Measurements from ENCODE around the gene C1orf174. TPM values are rescaled to one million over a fixed set of nuclear protein-coding genes. Genes with fewer than 3 reads are reported as not detected.

C1orf174 gene
- total RNA-seq, 4 donors from 2014 or later = 20.1 to 37.1 (median 31.4) TPM

GRCh38 chr1:3856923-3857790 is 42.9 kb downstream of the C1orf174 start, which contains the start of the genes CEP104 and DFFB:
TSS of gene CEP104 (minus strand) at chr1:3857211. CDS start at chr1:3852407, 4,804 bp downstream.
TSS of gene DFFB (plus strand) at chr1:3857476. CDS start at chr1:3857604, 128 bp downstream.
- Histone ChIP-seq H3K36me3 (peaks cover 0 to under 1% (median 0%) of the 10 kb centered on the region in 3 donors), H3K9me3 (no peaks in the 10 kb centered on the region), H3K27me3 (no peaks in the 10 kb centered on the region), H3K4me1 (peaks cover 4 to 23% (median 15%) of the 10 kb centered on the region in 4 donors), H3K4me3 (peak within 1 kb of the TSS; percentile 82 to 99 (median 95)), H3K27ac (peak within 1 kb of the TSS; percentile 77 to 90 (median 84))
- peak; percentile 97 to 99 (median 97) for DNase-seq
- TF ChIP-seq, protein P1, sequence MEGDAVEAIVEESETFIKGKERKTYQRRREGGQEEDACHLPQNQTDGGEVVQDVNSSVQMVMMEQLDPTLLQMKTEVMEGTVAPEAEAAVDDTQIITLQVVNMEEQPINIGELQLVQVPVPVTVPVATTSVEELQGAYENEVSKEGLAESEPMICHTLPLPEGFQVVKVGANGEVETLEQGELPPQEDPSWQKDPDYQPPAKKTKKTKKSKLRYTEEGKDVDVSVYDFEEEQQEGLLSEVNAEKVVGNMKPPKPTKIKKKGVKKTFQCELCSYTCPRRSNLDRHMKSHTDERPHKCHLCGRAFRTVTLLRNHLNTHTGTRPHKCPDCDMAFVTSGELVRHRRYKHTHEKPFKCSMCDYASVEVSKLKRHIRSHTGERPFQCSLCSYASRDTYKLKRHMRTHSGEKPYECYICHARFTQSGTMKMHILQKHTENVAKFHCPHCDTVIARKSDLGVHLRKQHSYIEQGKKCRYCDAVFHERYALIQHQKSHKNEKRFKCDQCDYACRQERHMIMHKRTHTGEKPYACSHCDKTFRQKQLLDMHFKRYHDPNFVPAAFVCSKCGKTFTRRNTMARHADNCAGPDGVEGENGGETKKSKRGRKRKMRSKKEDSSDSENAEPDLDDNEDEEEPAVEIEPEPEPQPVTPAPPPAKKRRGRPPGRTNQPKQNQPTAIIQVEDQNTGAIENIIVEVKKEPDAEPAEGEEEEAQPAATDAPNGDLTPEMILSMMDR (IDR thresholded peaks at IDR 0.05) = peak; percentile 17 to 71 (median 52)
- peak; percentile 64 to 84 for TF ChIP-seq POLR2A (IDR thresholded peaks at IDR 0.05)

DNA sequence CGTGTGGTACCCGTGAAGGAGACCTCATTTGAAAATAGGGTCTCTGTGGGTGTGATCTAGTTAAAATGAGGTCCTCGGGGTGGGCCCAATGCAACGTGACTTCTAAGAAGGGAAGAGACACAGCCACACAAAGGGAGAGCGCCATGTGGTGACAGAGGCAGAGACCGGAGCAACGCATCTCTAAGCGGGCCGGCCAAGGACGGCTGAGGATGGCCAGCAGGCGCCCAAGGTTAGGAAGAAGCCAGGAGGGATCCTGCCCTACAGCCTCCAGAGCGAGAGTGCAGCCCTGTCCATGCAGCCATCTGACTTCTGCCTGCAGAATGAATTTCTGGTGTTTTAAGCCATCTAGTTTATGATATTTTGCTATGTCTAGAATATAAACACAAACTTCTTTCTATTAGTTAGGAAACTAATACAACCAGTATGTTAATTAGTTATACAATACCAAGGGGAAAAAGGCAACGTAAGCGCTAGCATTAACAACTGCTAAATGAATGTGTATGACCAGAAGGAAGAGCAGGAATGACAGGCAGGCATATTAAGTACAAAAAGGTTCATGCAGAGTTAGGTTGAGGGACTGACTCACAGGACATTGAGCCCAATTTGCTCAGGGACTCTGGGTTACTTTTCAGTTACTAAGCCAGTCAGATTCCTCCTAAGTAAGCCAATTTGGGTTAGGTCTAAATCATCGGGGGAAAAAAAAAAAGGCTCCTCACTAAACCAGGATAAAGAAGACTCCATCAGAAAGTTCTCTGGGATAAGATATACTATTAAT is 47.2 kb downstream of the C1orf174 start:
- H3K4me1 ChIP-seq = peaks cover 4 to 12% (median 8%) of the 10 kb centered on the region in 4 donors
- TF ChIP-seq, protein P1 (IDR thresholded peaks at IDR 0.05) = no peak
- no peak for TF ChIP-seq POLR2A (IDR thresholded peaks at IDR 0.05)
- DNase-seq = no peak

DNA sequence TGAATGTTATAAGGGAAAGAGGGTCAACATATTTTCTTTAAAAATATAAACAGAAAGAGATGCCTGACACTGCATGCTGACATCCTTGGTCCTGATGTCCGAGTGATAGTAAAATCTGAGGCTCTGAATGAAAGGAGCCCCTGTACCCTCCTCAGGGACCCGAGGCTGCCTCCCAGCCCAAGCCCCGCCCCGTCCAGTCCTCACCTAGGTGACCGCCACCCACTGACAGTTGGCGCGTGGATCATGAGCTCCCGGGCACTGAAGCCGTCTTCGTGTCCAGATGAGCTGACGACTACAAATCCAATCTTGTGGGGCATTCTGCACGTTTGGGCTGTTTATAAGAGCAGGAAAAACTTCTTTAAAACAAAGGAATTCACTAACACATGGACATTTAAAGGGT is 48.0 kb downstream of the C1orf174 start:
- H3K27ac ChIP-seq = no peak overlapping the region
- H3K36me3 ChIP-seq = peaks cover 0 to 45% (median 0%) of the 10 kb centered on the region in 3 donors
- H3K27me3 ChIP-seq = no peaks in the 10 kb centered on the region
- TF ChIP-seq, protein P1 (IDR thresholded peaks at IDR 0.05) = no peak
- no peak for TF ChIP-seq POLR2A (IDR thresholded peaks at IDR 0.05)
- peaks cover 4 to 12% (median 6%) of the 10 kb centered on the region in 4 donors for H3K4me1 ChIP-seq
- H3K9me3 ChIP-seq = no peaks in the 10 kb centered on the region
- DNase-seq = no peak
- H3K4me3 ChIP-seq = no peak overlapping the region

More for the DNA sequence above, 47.2 kb downstream of the C1orf174 start:
- no peak overlapping the region for H3K4me3 ChIP-seq
- no peak overlapping the region for H3K27ac ChIP-seq
- H3K36me3 ChIP-seq = peaks cover 0 to 37% (median 0%) of the 10 kb centered on the region in 3 donors
- H3K9me3 ChIP-seq = no peaks in the 10 kb centered on the region
- no peaks in the 10 kb centered on the region for H3K27me3 ChIP-seq

GRCh38 chr1:3851292-3851691 is 48.8 kb downstream of the C1orf174 start:
- no peak overlapping the region for H3K4me3 ChIP-seq
- no peak for TF ChIP-seq POLR2A (IDR thresholded peaks at IDR 0.05)
- TF ChIP-seq, protein P1 (IDR thresholded peaks at IDR 0.05) = no peak
- no peaks in the 10 kb centered on the region for H3K9me3 ChIP-seq
- no peak overlapping the region for H3K27ac ChIP-seq
- DNase-seq = no peak
- peaks cover 4 to 11% (median 4%) of the 10 kb centered on the region in 4 donors for H3K4me1 ChIP-seq
- no peaks in the 10 kb centered on the region for H3K27me3 ChIP-seq
- peaks cover 0 to 53% (median 0%) of the 10 kb centered on the region in 3 donors for H3K36me3 ChIP-seq

- Histone ChIP-seq H3K36me3 (peaks cover 0 to 53% (median 0%) of the 10 kb centered on the region in 3 donors), H3K9me3 (no peaks in the 10 kb centered on the region), H3K4me3 (no peak overlapping the region), H3K4me1 (peaks cover under 1 to 7% (median 2%) of the 10 kb centered on the region in 4 donors), H3K27me3 (no peaks in the 10 kb centered on the region), H3K27ac (no peak overlapping the region)
- DNase-seq = no peak
- TF ChIP-seq, protein P1 (IDR thresholded peaks at IDR 0.05) = no peak
- no peak for TF ChIP-seq POLR2A (IDR thresholded peaks at IDR 0.05)
These were observed 49.2 kb downstream of the C1orf174 start for GRCh38 chr1:3850857-3851256.
